ENCODE measurements around the gene SOCS4. TPM values are rescaled to one million over a fixed set of nuclear protein-coding genes. Genes with fewer than 3 reads are reported as not detected.

The SOCS4 gene
- total RNA-seq, 1 donor from 2014 or later = 18.6 TPM

DNA sequence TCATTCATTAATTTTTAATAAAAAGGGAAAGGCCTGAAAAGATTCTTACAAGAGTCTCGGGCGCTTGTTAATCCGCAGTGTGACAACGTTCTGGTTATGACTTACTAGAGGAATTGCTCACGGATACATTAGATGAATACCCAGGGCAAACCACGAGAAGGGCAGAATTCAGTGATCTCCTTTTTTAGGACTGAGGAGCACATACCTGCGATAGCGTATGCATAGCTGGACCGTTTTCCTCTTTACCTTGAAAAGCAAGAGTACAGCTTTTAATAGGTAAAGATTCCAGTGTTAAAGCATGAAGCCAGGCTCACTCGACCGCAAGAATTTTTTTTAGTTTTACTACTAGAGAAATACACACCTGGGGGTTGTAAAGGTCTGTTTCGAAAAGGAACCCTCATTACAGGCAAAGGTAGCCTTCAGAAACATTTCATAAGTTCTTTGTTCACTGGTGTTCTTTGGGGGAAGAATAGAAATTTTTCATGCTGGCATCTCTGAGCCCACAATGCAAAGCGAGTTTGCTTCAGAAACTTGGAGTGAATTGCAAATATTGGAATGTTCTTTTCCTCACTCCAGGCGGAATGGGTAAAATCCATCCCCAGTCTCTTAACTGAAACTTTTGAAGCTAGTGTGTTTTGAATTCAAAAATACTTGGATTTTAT is 25.4 kb downstream of the SOCS4 start:
- Histone ChIP-seq H3K4me3 (ENCODE audit: low read depth, low read length) (peak overlapping the region; percentile 100), H3K36me3 (ENCODE audit: control insufficient read depth, insufficient read depth, low read length) (no peaks in the 10 kb centered on the region), H3K27me3 (ENCODE audit: control insufficient read depth, insufficient read depth, low read length) (no peaks in the 10 kb centered on the region)
- TF ChIP-seq, protein P1, sequence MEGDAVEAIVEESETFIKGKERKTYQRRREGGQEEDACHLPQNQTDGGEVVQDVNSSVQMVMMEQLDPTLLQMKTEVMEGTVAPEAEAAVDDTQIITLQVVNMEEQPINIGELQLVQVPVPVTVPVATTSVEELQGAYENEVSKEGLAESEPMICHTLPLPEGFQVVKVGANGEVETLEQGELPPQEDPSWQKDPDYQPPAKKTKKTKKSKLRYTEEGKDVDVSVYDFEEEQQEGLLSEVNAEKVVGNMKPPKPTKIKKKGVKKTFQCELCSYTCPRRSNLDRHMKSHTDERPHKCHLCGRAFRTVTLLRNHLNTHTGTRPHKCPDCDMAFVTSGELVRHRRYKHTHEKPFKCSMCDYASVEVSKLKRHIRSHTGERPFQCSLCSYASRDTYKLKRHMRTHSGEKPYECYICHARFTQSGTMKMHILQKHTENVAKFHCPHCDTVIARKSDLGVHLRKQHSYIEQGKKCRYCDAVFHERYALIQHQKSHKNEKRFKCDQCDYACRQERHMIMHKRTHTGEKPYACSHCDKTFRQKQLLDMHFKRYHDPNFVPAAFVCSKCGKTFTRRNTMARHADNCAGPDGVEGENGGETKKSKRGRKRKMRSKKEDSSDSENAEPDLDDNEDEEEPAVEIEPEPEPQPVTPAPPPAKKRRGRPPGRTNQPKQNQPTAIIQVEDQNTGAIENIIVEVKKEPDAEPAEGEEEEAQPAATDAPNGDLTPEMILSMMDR (IDR thresholded peaks at IDR 0.05; ENCODE audit: insufficient read depth, low read length, poor library complexity, severe bottlenecking) = no peak
- DNase-seq (ENCODE audit: low read depth) = no peak

DNA sequence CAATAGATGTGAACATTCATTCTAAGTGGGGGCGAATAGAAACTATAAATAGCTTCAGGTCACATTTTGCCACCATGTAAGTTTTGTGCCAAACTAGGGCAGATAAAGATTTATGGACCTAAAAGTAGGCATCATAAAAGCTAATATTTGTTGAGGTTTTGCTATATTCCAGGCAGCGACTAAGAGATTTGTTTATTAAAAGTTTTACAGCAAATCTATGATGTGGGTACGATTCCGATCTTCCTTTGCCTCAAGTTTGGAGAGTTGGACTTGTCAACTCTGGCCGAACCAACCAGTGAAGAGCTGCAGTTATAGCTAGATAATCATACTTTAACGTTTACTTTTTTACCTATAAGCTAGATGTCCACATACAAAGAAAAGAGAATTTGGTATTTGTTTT is 26.0 kb downstream of the SOCS4 start:
- H3K4me3 ChIP-seq (ENCODE audit: low read depth, low read length) = peak overlapping the region; percentile 100
- H3K27me3 ChIP-seq (ENCODE audit: control insufficient read depth, insufficient read depth, low read length) = no peaks in the 10 kb centered on the region
- TF ChIP-seq, protein P1 (IDR thresholded peaks at IDR 0.05; ENCODE audit: insufficient read depth, low read length, poor library complexity, severe bottlenecking) = no peak
- DNase-seq (ENCODE audit: low read depth) = no peak
- H3K36me3 ChIP-seq (ENCODE audit: control insufficient read depth, insufficient read depth, low read length) = peaks cover 1% of the 10 kb centered on the region

DNA sequence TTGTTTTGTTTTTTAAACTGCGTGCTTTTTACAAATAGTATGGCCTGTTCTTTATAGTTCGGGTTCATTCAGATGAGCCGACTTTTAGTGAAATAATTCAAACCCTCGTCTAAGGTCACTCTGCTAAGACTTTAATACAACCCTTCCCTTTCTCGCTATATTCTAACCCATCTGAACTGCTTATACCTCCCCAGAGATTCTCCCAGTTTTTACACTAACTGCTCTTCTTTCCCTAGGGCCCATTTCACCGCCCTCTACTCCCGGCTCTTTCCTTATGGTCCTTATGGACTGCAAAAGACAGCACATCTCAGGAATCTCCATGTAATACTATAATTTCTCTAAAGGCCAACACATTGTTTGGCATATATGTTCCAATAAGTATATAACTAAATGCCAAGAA is 26.5 kb downstream of the SOCS4 start:
- no peaks in the 10 kb centered on the region for H3K27me3 ChIP-seq (ENCODE audit: control insufficient read depth, insufficient read depth, low read length)
- no peak overlapping the region for H3K4me3 ChIP-seq (ENCODE audit: low read depth, low read length)
- no peak for DNase-seq (ENCODE audit: low read depth)
- peaks cover 2% of the 10 kb centered on the region for H3K36me3 ChIP-seq (ENCODE audit: control insufficient read depth, insufficient read depth, low read length)
- TF ChIP-seq, protein P1 (IDR thresholded peaks at IDR 0.05; ENCODE audit: insufficient read depth, low read length, poor library complexity, severe bottlenecking) = no peak

DNA sequence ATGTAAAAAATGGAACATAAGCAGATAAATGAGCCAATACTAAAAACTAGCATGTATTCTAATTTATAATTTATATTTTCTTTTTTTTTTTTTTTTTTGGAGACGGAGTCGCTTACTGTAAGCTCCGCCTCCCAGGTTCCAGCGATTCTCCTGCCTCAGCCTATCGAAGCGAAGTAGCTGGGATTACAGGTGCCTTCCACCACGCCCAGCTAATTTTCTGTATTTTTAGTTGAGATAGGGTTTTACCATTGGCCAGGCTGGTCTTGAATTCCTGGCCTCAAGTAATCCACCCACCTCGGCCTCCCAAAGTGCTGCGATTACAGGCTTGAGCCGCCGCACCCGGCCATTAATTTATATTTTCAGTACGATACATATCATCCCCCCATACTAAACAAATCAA is 27.1 kb downstream of the SOCS4 start:
- Histone ChIP-seq H3K27me3 (ENCODE audit: control insufficient read depth, insufficient read depth, low read length) (no peaks in the 10 kb centered on the region), H3K36me3 (ENCODE audit: control insufficient read depth, insufficient read depth, low read length) (peaks cover 2% of the 10 kb centered on the region), H3K4me3 (ENCODE audit: low read depth, low read length) (no peak overlapping the region)
- no peak for DNase-seq (ENCODE audit: low read depth)
- TF ChIP-seq, protein P1 (IDR thresholded peaks at IDR 0.05; ENCODE audit: insufficient read depth, low read length, poor library complexity, severe bottlenecking) = no peak

DNA sequence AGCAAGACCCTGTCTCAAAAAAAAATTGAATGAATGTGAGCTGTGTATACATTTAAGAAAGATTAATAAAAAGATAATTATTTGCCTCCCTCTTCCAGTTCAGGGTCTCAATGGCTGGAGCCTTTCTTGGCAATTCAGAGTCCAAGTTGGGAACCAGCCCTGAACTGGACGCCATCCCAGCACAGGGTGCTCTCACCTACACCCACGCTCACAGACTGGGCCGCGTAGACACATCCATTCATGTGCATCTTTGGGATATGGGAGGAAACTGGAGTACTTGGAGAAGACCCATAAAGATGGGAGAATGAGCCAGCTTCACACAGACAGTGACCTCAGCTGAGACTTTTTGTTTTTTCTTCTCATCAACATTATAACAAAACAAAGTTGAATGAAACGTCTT is 30.9 kb downstream of the SOCS4 start:
- Histone ChIP-seq H3K36me3 (ENCODE audit: control insufficient read depth, insufficient read depth, low read length) (peaks cover 4% of the 10 kb centered on the region), H3K27me3 (ENCODE audit: control insufficient read depth, insufficient read depth, low read length) (no peaks in the 10 kb centered on the region), H3K4me3 (ENCODE audit: low read depth, low read length) (no peak overlapping the region)
- TF ChIP-seq, protein P1 (IDR thresholded peaks at IDR 0.05; ENCODE audit: insufficient read depth, low read length, poor library complexity, severe bottlenecking) = no peak
- DNase-seq (ENCODE audit: low read depth) = no peak

DNA sequence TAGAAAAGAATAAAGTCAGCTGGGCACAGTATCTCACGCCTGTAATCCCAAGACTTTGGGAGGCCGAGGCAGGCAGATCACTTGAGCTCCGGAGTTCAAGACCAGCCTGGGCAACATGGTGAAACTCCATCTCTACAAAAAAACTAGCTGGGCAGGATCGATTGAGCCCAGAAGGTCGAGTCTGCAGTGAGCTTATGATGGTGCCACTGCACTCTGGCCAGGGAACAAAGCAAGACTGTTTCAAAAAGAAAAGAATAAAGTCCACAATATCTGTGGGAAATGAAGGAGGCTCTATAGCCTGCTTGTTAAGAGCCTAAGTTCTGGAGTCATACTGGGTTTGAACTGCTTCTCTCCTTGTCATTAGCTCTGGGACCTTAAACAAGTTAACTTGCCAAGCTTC is 32.3 kb downstream of the SOCS4 start:
- Histone ChIP-seq H3K36me3 (ENCODE audit: control insufficient read depth, insufficient read depth, low read length) (peaks cover 4% of the 10 kb centered on the region), H3K27me3 (ENCODE audit: control insufficient read depth, insufficient read depth, low read length) (no peaks in the 10 kb centered on the region), H3K4me3 (ENCODE audit: low read depth, low read length) (no peak overlapping the region)
- DNase-seq (ENCODE audit: low read depth) = no peak
- TF ChIP-seq, protein P1 (IDR thresholded peaks at IDR 0.05; ENCODE audit: insufficient read depth, low read length, poor library complexity, severe bottlenecking) = no peak
